SK-N-SH (cell line): Measurements from ENCODE around the gene HEBP1. TPM values are rescaled to one million over a fixed set of nuclear protein-coding genes. Genes with fewer than 3 reads are reported as not detected.

ENCODE experiments used
- CTCF ChIA-PET: fragments of 300-600, 350-600 bp; formaldehyde crosslinking; extraction: SDS; loops from one replicate; lab custom pipeline; 2021; lab: Yijun Ruan, JAX
- POLR2A ChIA-PET: fragments of 350-600 bp; sonication (Branson Sonifier 250); formaldehyde crosslinking; extraction: SDS; loops from one replicate; lab custom pipeline; 2020; ENCODE audit warnings: antibody characterized with exemption, inconsistent platforms; lab: Yijun Ruan, JAX
- DNase-seq: peaks from one replicate; pipeline ENCODE4 v3.0.0; 2012
- H2AFZ ChIP-seq: fragments of 200-600 bp; sonication (generic); 2 replicates; pipeline ENCODE4 v1.8.1; 2016; ENCODE audit warnings: antibody characterized with exemption, mild to moderate bottlenecking, low read depth
- H3F3A ChIP-seq: fragments of 200-600 bp; sonication (generic); replicated peaks from 2 replicates; pipeline ENCODE3; 2016; ENCODE audit warnings: antibody characterized with exemption, mild to moderate bottlenecking; ENCODE audit not compliant: insufficient read depth
- H3K27ac ChIP-seq, 2 experiments: fragments of 200-500 bp in 1 of 2; fragments of 200-600 bp in 1 of 2; sonication (Bioruptor generic) in 1 of 2; sonication (generic), shearing (Covaris generic) in 1 of 2; 2 replicates each; pipeline versions ENCODE4 v1.5.1 to v1.6.1; 2014 to 2016; ENCODE audit warnings: low read depth in 2 of 2, inconsistent platforms in 1 of 2, low read length in 1 of 2, mild to moderate bottlenecking in 1 of 2, mixed read lengths in 1 of 2
- H3K27me3 ChIP-seq: fragments of 200-600 bp; sonication (generic), shearing (Covaris generic); 2 replicates; pipeline ENCODE4 v1.6.1; 2016; ENCODE audit warnings: mixed run types; ENCODE audit not compliant: insufficient read depth
- H3K36me3 ChIP-seq, 2 experiments: fragments of 200-500 bp in 1 of 2; fragments of 200-600 bp in 1 of 2; sonication (Bioruptor generic) in 1 of 2; sonication (generic) in 1 of 2; replicated peaks in 1 of 2; 2 replicates each; pipeline versions ENCODE3 to v1.5.1; 2014 to 2016; ENCODE audit warnings: low read length in 1 of 2, mild to moderate bottlenecking in 1 of 2; ENCODE audit not compliant: insufficient read depth in 2 of 2, control insufficient read depth in 1 of 2
- H3K4me1 ChIP-seq, 2 experiments: fragments of 200-500 bp in 1 of 2; fragments of 200-600 bp in 1 of 2; sonication (Bioruptor generic) in 1 of 2; sonication (generic), shearing (Covaris generic) in 1 of 2; 2 replicates each; pipeline versions ENCODE4 v1.5.1 to v1.6.1; 2014 to 2016; ENCODE audit warnings: low read depth in 1 of 2, low read length in 1 of 2, mixed run types in 1 of 2; ENCODE audit not compliant: insufficient read depth in 2 of 2, control insufficient read depth in 1 of 2
- H3K4me2 ChIP-seq: fragments of 200-600 bp; sonication (generic), shearing (Covaris generic); 2 replicates; pipeline ENCODE4 v1.6.1; 2017; ENCODE audit warnings: mixed run types
- H3K4me3 ChIP-seq, 2 experiments: fragments of 200-500 bp in 1 of 2; fragments of 200-600 bp in 1 of 2; sonication (Bioruptor generic) in 1 of 2; sonication (generic), shearing (Covaris generic) in 1 of 2; 2 replicates each; pipeline versions ENCODE4 v1.5.1 to v1.8.1; 2014 to 2016; ENCODE audit warnings: low read depth in 2 of 2, inconsistent platforms in 1 of 2, low read length in 1 of 2, mild to moderate bottlenecking in 1 of 2, mixed read lengths in 1 of 2, moderate library complexity in 1 of 2
- H3K79me2 ChIP-seq: fragments of 200-600 bp; sonication (generic); 2 replicates; pipeline ENCODE4 v1.8.1; 2017; ENCODE audit warnings: mild to moderate bottlenecking; ENCODE audit not compliant: insufficient read depth
- H3K9ac ChIP-seq: fragments of 200-600 bp; sonication (generic); 2 replicates; pipeline ENCODE4 v1.6.1; 2017; ENCODE audit warnings: mixed run types
- H3K9me2 ChIP-seq: fragments of 200-600 bp; sonication (generic); 2 replicates; pipeline ENCODE4 v1.6.1; 2017; ENCODE audit warnings: mixed run types
- H3K9me3 ChIP-seq: fragments of 200-600 bp; sonication (generic); 2 replicates; pipeline ENCODE4 v1.6.1; 2017; ENCODE audit warnings: mixed run types, mild to moderate bottlenecking, moderate library complexity
- H4K20me1 ChIP-seq: fragments of 200-600 bp; sonication (generic); 2 replicates; pipeline ENCODE4 v1.6.1; 2017; ENCODE audit warnings: mild to moderate bottlenecking, mixed run types; ENCODE audit not compliant: insufficient read depth
- CHD2 ChIP-seq: fragments of 150-350 bp; IDR thresholded peaks from 2 replicates; pipeline ENCODE4 v1.6.1; 2018; ENCODE audit warnings: low read length; ENCODE audit not compliant: partially characterized antibody
- CTCF ChIP-seq: fragments of 200-600 bp; sonication (generic); IDR thresholded peaks from 2 replicates; pipeline ENCODE4 v1.6.1; 2017; ENCODE audit warnings: antibody characterized with exemption, mild to moderate bottlenecking, moderate library complexity
- EP300 ChIP-seq, 2 experiments: IDR thresholded peaks; 2 replicates each; pipeline versions ENCODE4 v1.4.0 to v1.6.1; 2012; ENCODE audit warnings: borderline replicate concordance in 1 of 2, low read depth in 1 of 2, low read length in 1 of 2
- EZH2phosphoT487 ChIP-seq: fragments of 200-600 bp; sonication (generic); IDR thresholded peaks from 2 replicates; pipeline ENCODE4 v1.6.1; 2017; ENCODE audit warnings: low read depth, mixed run types, mild to moderate bottlenecking, antibody characterized with exemption, moderate library complexity, borderline replicate concordance
- FOXJ3 ChIP-seq: sonication (generic); formaldehyde crosslinking; IDR thresholded peaks from 2 replicates; pipeline ENCODE4 v1.5.1; 2020; ENCODE audit warnings: mild to moderate bottlenecking, missing genetic modification reagents
- GABPA ChIP-seq: IDR thresholded peaks from 2 replicates; pipeline ENCODE4 v1.4.0; 2012; ENCODE audit warnings: low read depth, mild to moderate bottlenecking
- GATA2 ChIP-seq: sonication (generic); formaldehyde crosslinking; IDR thresholded peaks from 2 replicates; pipeline ENCODE4 v1.5.0; 2020; ENCODE audit warnings: mild to moderate bottlenecking, missing genetic modification reagents
- MEF2A ChIP-seq: IDR thresholded peaks from 2 replicates; pipeline ENCODE4 v1.4.0; 2012; ENCODE audit warnings: low read depth, borderline replicate concordance
- MXI1 ChIP-seq: IDR thresholded peaks from 2 replicates; pipeline ENCODE4 v1.6.1; 2012; ENCODE audit warnings: mild to moderate bottlenecking, low read depth, low read length, improper control_type of control experiment
- NFIC ChIP-seq: IDR thresholded peaks from 2 replicates; pipeline ENCODE4 v1.4.0; 2012; ENCODE audit warnings: borderline replicate concordance
- RCOR1 ChIP-seq: fragments of 150-350 bp; IDR thresholded peaks from 2 replicates; pipeline ENCODE4 v1.6.1; 2017; ENCODE audit warnings: antibody characterized with exemption, low read length
- REST ChIP-seq: IDR thresholded peaks from 2 replicates; pipeline ENCODE4 v1.6.1; 2012; ENCODE audit warnings: mild to moderate bottlenecking, low read depth, low read length, moderate library complexity
- RFX5 ChIP-seq: IDR thresholded peaks from 2 replicates; pipeline ENCODE4 v1.6.1; 2012; ENCODE audit warnings: mild to moderate bottlenecking, improper control_type of control experiment, low read length
- SMC3 ChIP-seq: IDR thresholded peaks from 2 replicates; pipeline ENCODE4 v1.6.1; 2012; ENCODE audit warnings: low read depth, low read length, improper control_type of control experiment
- TCF12 ChIP-seq: IDR thresholded peaks from 2 replicates; pipeline ENCODE4 v1.4.0; 2012
- TEAD4 ChIP-seq: IDR thresholded peaks from 2 replicates; pipeline ENCODE4 v1.4.0; 2012; ENCODE audit warnings: mild to moderate bottlenecking, borderline replicate concordance; ENCODE audit not compliant: insufficient read depth
- USF2 ChIP-seq: fragments of 150-350 bp; IDR thresholded peaks from 2 replicates; pipeline ENCODE4 v1.6.1; 2017; ENCODE audit warnings: antibody characterized with exemption, low read length, low read depth, borderline replicate concordance
- WGBS: methylation state at CpG from one replicate; pipeline ENCODE4 v1.1.6; 2017; ENCODE audit warnings: low lambda C conversion rate; 5-methylcytosine and 5-hydroxymethylcytosine counted together
- polyA plus RNA-seq, 3 experiments: library from polyadenylated mRNA; depleted of rRNA; stranded (reverse); fragments of >200 nt; gene quantifications; 2 replicates each; pipeline ENCODE4 v1.2.3, GENCODE V29; 2012
- TF ChIP-seq, protein P1 (sequence below): IDR thresholded peaks from 2 replicates; pipeline ENCODE4; 2012
- TF ChIP-seq, protein P2 (sequence below): IDR thresholded peaks from 2 replicates; pipeline ENCODE4 v1.4.0; 2012; ENCODE audit warnings: low read depth, borderline replicate concordance

The HEBP1 gene
- polyA plus RNA-seq, 1 of the 3 experiments (the other 2 are of a cell fraction): 17.9 TPM

DNA sequence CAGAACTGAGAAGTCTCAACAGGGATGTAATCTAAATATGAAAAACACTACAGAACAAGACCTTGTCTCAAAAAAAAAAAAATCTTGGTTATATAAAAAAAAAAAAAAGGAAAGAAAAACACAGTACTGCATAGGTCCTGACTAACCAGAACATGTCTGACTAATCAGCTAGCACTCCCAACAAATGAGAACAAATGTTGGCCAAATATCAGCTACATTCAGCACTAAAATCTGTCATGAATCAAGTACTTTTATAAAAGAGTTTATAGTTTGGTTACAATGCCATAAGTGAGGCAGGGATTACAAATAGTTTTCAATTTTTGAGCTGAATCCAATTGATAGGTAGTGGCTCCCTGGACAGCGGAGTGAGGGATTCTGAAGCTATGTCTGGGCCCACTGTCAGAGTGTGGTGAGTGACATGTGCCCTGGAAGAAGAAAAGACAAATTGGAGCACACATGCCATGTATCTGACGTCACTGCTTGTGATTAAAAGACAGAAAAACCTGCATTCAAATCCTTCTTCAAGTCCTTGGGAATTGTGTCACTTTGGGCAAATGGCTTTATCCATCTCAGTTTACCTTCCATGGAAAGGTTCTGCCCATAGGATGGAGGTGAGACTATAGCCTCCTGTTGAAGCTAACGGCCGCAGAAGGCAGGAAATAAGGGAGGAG is 38.6 kb upstream of the HEBP1 start:
- no peaks in the 10 kb centered on the region for H4K20me1 ChIP-seq
- no peaks in the 10 kb centered on the region for H3K36me3 ChIP-seq
- no peaks in the 10 kb centered on the region for H3K4me1 ChIP-seq
- no peak overlapping the region for H2AFZ ChIP-seq
- no peak for TF ChIP-seq GATA2
- TF ChIP-seq, all 33 proteins: peak for 0
- no peaks in the 10 kb centered on the region for H3K9me2 ChIP-seq
- H3K4me2 ChIP-seq: no peak overlapping the region
- ChIA-PET CTCF (interaction anchor here (0.9 to 1.8 kb wide), 2 partner anchors 122 to 174 kb away, joined by 3 to 6 read pairs; no protein-coding TSS in a partner anchor), POLR2A (no interaction called here)
- peaks cover 5% of the 10 kb centered on the region for H3F3A ChIP-seq
- H3K79me2 ChIP-seq: no peaks in the 10 kb centered on the region
- peak overlapping the region in 1 of 2 experiments; percentile 31; a peak in 1 of 4 replicates for H3K27ac ChIP-seq
- H3K27me3 ChIP-seq: no peaks in the 10 kb centered on the region
- WGBS: 92% methylated on average over 4 of the region's 4 CpGs
- H3K4me3 ChIP-seq: no peak overlapping the region
- DNase-seq: no peak
- no peaks in the 10 kb centered on the region for H3K9me3 ChIP-seq
- H3K9ac ChIP-seq: no peak overlapping the region

DNA sequence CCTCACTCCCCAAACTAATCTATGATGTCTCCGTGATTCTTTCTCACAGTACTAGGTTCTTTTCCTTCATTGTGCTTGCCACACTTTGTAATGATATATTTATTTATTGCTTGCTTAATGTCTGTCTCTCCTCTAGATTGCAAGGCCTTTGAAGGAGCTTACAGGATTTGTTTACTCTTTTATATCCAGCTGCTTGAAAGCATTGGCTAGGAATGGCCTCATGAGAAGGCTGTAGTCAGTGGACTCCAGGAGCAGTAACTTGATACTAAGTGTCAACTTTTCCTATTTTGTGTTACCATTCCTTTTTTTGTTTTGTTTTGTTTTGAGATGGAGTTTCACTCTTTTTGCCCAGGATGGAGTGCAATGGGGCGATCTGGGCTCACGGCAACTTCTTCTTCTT is 36.8 kb upstream of the HEBP1 start:
- no peak for DNase-seq
- peaks cover 5% of the 10 kb centered on the region for H3F3A ChIP-seq
- no peak for TF ChIP-seq CHD2
- TF ChIP-seq NFIC: no peak
- no peak for TF ChIP-seq MEF2A
- no peak for TF ChIP-seq EP300 (IDR thresholded peaks at IDR 0.05; ENCODE audit: borderline replicate concordance in 1 of 2, low read depth in 1 of 2, low read length in 1 of 2)
- TF ChIP-seq FOXJ3 (CRISPR knock-in tag): no peak
- TF ChIP-seq TCF12: no peak
- no peak for TF ChIP-seq RCOR1
- no peak for TF ChIP-seq TEAD4
- TF ChIP-seq, protein P1, sequence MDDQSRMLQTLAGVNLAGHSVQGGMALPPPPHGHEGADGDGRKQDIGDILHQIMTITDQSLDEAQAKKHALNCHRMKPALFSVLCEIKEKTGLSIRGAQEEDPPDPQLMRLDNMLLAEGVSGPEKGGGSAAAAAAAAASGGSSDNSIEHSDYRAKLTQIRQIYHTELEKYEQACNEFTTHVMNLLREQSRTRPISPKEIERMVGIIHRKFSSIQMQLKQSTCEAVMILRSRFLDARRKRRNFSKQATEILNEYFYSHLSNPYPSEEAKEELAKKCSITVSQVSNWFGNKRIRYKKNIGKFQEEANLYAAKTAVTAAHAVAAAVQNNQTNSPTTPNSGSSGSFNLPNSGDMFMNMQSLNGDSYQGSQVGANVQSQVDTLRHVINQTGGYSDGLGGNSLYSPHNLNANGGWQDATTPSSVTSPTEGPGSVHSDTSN: no peak
- TF ChIP-seq MXI1: no peak
- TF ChIP-seq USF2: no peak
- no peak for TF ChIP-seq REST
- TF ChIP-seq EZH2phosphoT487: no peak
- TF ChIP-seq, protein P2, sequence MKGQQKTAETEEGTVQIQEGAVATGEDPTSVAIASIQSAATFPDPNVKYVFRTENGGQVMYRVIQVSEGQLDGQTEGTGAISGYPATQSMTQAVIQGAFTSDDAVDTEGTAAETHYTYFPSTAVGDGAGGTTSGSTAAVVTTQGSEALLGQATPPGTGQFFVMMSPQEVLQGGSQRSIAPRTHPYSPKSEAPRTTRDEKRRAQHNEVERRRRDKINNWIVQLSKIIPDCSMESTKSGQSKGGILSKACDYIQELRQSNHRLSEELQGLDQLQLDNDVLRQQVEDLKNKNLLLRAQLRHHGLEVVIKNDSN: no peak
- TF ChIP-seq CTCF: no peak
- TF ChIP-seq SMC3: no peak
- TF ChIP-seq GABPA: no peak
- TF ChIP-seq RFX5: no peak
- TF ChIP-seq, all 33 proteins: peak for 0
- Histone ChIP-seq H4K20me1 (no peaks in the 10 kb centered on the region), H3K27ac (no peak overlapping the region), H3K36me3 (no peaks in the 10 kb centered on the region), H3K4me2 (no peak overlapping the region), H3K4me1 (no peaks in the 10 kb centered on the region), H3K9me2 (no peaks in the 10 kb centered on the region), H3K4me3 (no peak overlapping the region), H3K27me3 (no peaks in the 10 kb centered on the region), H3K9me3 (no peaks in the 10 kb centered on the region), H3K79me2 (no peaks in the 10 kb centered on the region), H2AFZ (no peak overlapping the region), H3K9ac (no peak overlapping the region)
- ChIA-PET POLR2A (no interaction called here), CTCF (interaction anchor here (0.9 to 1.0 kb wide), 2 partner anchors 53 to 175 kb away, joined by 3 read pairs; no protein-coding TSS in a partner anchor)
- 89% methylated on average over 3 of the region's 3 CpGs for WGBS
